Adrenal gland (tissue), 12 donors: ENCODE data around the gene SHF. TPM values are rescaled to one million over a fixed set of nuclear protein-coding genes. Genes with fewer than 3 reads are reported as not detected.

Experiments
- DNase-seq, 7 donors: peaks; one replicate each; pipeline ENCODE4 v3.0.0-alpha.2; 2019 to 2020
- H3K27ac ChIP-seq, 5 donors: fragments of 200-600 bp; sonication (generic) in 4 of 5; 1 replicate in 3 of 5; 2 replicates in 2 of 5; pipeline versions ENCODE4 v1.5.1 to v1.8.0; 2016 to 2020; ENCODE audit warnings: mild to moderate bottlenecking in 1 of 5
- H3K27me3 ChIP-seq: fragments of 200-600 bp; 2 replicates; pipeline ENCODE4 v1.8.0; 2021
- H3K36me3 ChIP-seq, 2 donors: fragments of 200-600 bp; replicated peaks in 1 of 2; 1 replicate in 1 of 2; 2 replicates in 1 of 2; pipeline versions ENCODE4 v1.5.1 to v1.8.0; 2018 to 2022
- H3K4me1 ChIP-seq, 2 donors: fragments of 200-600 bp; replicated peaks in 1 of 2; 1 replicate in 1 of 2; 2 replicates in 1 of 2; pipeline versions ENCODE4 v1.5.1 to v1.8.0; 2018 to 2021
- H3K4me3 ChIP-seq, 4 donors: fragments of 200-600 bp; sonication (generic) in 3 of 4; one replicate each; pipeline ENCODE4 v1.5.1; 2016 to 2018
- H3K9me3 ChIP-seq, 3 donors: fragments of 200-600 bp; sonication (generic) in 1 of 3; replicated peaks in 1 of 3; 1 replicate in 2 of 3; 2 replicates in 1 of 3; pipeline versions ENCODE4 v1.5.1 to v1.8.0; 2016 to 2021
- POLR2A ChIP-seq, 2 donors: fragments of 450-650 bp; IDR thresholded peaks; one replicate each; pipeline ENCODE4 v1.6.1; 2017; ENCODE audit warnings: antibody characterized with exemption in 2 of 2, mild to moderate bottlenecking in 2 of 2, moderate library complexity in 1 of 2
- WGBS, 4 donors: extraction: QIAGEN DNeasy Blood & Tissue Kit in 2 of 4; methylation state at CpG; one replicate each; pipeline versions ENCODE4 v1.1.5 to v1.1.7; 2013 to 2017; 5-methylcytosine and 5-hydroxymethylcytosine counted together
- intact Hi-C, 2 donors: fragments of 100-400 bp; cut with DNase I; formaldehyde crosslinking; loops; one replicate each; pipeline versions ENCODE4 v1.14.1 to v1.15.0; 2022 to 2023
- polyA plus RNA-seq, 3 donors: library from polyadenylated mRNA; stranded (reverse); fragments of 200-250 nt in 2 of 3; fragments of 350-450 nt in 1 of 3; fragmentation: Illumina TruSeq in 1 of 3; extraction: RNeasy Lipid Tissue Mini Kit (QIAGEN cat#74804) in 1 of 3; gene quantifications; one replicate each; pipeline ENCODE4 v1.2.3, GENCODE V29; 2013 to 2014
- total RNA-seq, 9 donors: library from RNA; depleted of rRNA in 4 of 9; stranded (reverse); fragments of >200 nt in 4 of 9; fragments of 120-200 nt in 1 of 9; fragmentation: NEBNext Ultra II Directional in 1 of 9; extraction: Animal tissue kit (Norgen Biotek cat#: 25700) in 1 of 9; gene quantifications; one replicate each; pipeline versions ENCODE4 v1.1.0 to v1.2.4, GENCODE V29; 2013 to 2023
- TF ChIP-seq, protein P1 (sequence below), 6 experiments: fragments of 450-650 bp in 4 of 6; fragments of 200-600 bp in 2 of 6; sonication (generic) in 1 of 6; IDR thresholded peaks; 1 replicate in 5 of 6; 2 replicates in 1 of 6; pipeline versions ENCODE4 v1.5.1 to v1.8.0; 2016 to 2021; ENCODE audit warnings: antibody characterized with exemption in 6 of 6, mild to moderate bottlenecking in 2 of 6, moderate library complexity in 1 of 6
- donor health status: healthy with polysubstance abuse.
- donor health status: Bipolar disorder and iron deficiency.
- donor health status: DM: yes; HTN: yes; CAD: no.
- donor health status: DM: no; HTN: no; CAD: no.
- donor health status: DM: no; HTN: no; CAD: no.
- donor health status: DM: yes; HTN: yes; CAD: no.

The SHF gene
- total and polyA plus RNA-seq, 12 donors, result 3.2 to 30.0 (median 17.3) TPM

DNA sequence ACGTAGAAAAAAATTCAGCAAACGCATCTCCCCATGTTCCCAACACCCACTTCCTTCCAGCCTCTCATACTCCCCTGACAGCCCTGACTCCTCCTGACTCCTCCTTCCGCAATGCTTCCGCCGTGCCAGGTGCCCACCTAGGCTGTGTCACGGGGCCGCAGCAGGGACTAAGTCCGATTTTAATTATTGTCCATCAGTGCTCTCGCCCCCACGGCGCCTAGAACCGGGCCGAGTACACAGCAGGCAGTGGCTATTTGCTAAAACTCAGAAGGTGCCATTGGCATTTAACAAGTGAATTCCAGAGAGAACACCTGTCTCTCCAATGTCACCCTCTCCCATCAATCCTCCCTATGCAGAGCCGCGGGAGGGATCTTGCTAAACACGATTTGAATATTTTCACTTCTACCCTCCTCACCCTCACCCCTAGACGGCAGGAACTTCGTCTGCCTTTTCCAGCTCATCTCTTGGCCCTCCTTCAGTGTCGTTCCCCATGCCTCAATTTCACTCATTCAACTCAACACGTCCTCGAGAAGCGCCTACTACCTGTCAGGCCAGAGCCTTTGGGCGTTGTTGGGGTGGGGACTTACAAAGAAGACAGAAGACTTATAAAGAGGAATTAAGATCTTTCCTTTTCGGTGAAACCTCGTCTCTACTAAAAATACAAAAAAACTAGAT lies 11.5 kb upstream of the SHF start:
- peak overlapping the region; percentile 93 to 99 (median 97) for H3K27ac ChIP-seq
- DNase-seq, result peak in 4 of 7 donors; percentile 23 to 63 (median 40)
- H3K27me3 ChIP-seq, result no peaks in the 10 kb centered on the region
- H3K9me3 ChIP-seq, result no peaks in the 10 kb centered on the region
- H3K4me3 ChIP-seq, result peak overlapping the region in 2 of 4 donors; percentile 43 to 70
- peaks cover 7 to 8% of the 10 kb centered on the region in 2 donors for H3K4me1 ChIP-seq
- 0 to 2% (median 1%) methylated on average over 25 of the region's 25 CpGs for WGBS, 4 donors
- intact Hi-C loops, result no loop called here
- H3K36me3 ChIP-seq, result no peaks in the 10 kb centered on the region
- TF ChIP-seq, protein P1, sequence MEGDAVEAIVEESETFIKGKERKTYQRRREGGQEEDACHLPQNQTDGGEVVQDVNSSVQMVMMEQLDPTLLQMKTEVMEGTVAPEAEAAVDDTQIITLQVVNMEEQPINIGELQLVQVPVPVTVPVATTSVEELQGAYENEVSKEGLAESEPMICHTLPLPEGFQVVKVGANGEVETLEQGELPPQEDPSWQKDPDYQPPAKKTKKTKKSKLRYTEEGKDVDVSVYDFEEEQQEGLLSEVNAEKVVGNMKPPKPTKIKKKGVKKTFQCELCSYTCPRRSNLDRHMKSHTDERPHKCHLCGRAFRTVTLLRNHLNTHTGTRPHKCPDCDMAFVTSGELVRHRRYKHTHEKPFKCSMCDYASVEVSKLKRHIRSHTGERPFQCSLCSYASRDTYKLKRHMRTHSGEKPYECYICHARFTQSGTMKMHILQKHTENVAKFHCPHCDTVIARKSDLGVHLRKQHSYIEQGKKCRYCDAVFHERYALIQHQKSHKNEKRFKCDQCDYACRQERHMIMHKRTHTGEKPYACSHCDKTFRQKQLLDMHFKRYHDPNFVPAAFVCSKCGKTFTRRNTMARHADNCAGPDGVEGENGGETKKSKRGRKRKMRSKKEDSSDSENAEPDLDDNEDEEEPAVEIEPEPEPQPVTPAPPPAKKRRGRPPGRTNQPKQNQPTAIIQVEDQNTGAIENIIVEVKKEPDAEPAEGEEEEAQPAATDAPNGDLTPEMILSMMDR (IDR thresholded peaks at IDR 0.05), result no peak
- no peak for TF ChIP-seq POLR2A (IDR thresholded peaks at IDR 0.05)

GRCh38 chr15:45198337-45199135 lies 10.8 kb upstream of the SHF start:
- 0 to 1% (median 0%) methylated on average over 27 to 42 of the region's 42 CpGs for WGBS, 4 donors
- Histone ChIP-seq H3K27me3 (no peaks in the 10 kb centered on the region), H3K27ac (peak overlapping the region; percentile 93 to 99 (median 97)), H3K4me3 (peak overlapping the region in 3 of 4 donors; percentile 14 to 70 (median 43)), H3K4me1 (peaks cover 7 to 8% of the 10 kb centered on the region in 2 donors), H3K9me3 (no peaks in the 10 kb centered on the region), H3K36me3 (no peaks in the 10 kb centered on the region)
- intact Hi-C loops, result no loop called here
- peak; percentile 93 to 99 (median 97) for DNase-seq
- TF ChIP-seq POLR2A (IDR thresholded peaks at IDR 0.05), result peak; percentile 95 to 97
- TF ChIP-seq, protein P1 (IDR thresholded peaks at IDR 0.05), result peak; percentile 37 to 66 (median 60)

- H3K27ac ChIP-seq, result no peak overlapping the region
- no peak for DNase-seq
- H3K9me3 ChIP-seq, result no peaks in the 10 kb centered on the region
- TF ChIP-seq POLR2A (IDR thresholded peaks at IDR 0.05), result no peak
- TF ChIP-seq, protein P1 (IDR thresholded peaks at IDR 0.05), result no peak
- no peaks in the 10 kb centered on the region for H3K36me3 ChIP-seq
- intact Hi-C loops, result no loop called here
- H3K27me3 ChIP-seq, result no peaks in the 10 kb centered on the region
- H3K4me3 ChIP-seq, result peak overlapping the region in 1 of 4 donors; percentile 70
- peaks cover 7 to 8% of the 10 kb centered on the region in 2 donors for H3K4me1 ChIP-seq
- WGBS, 4 donors, result 88 to 91% (median 89%) methylated on average over 3 of the region's 3 CpGs
Observed at GRCh38 chr15:45197512-45197911, 9.7 kb upstream of the SHF start.

GRCh38 chr15:45187578-45187893 lies 230 bp downstream of the SHF start:
- intact Hi-C loops, result no loop called here
- no peaks in the 10 kb centered on the region for H3K27me3 ChIP-seq
- no peaks in the 10 kb centered on the region for H3K36me3 ChIP-seq
- H3K27ac ChIP-seq, result peak overlapping the region in 3 of 5 donors; percentile 26 to 81 (median 76)
- H3K4me3 ChIP-seq, result peak overlapping the region in 2 of 4 donors; percentile 26 to 89
- TF ChIP-seq POLR2A (IDR thresholded peaks at IDR 0.05), result no peak
- TF ChIP-seq, protein P1 (IDR thresholded peaks at IDR 0.05), result no peak
- no peaks in the 10 kb centered on the region for H3K9me3 ChIP-seq
- no peak for DNase-seq
- H3K4me1 ChIP-seq, result peaks cover 13 to 21% of the 10 kb centered on the region in 2 donors
- WGBS, 4 donors, result 1 to 2% methylated on average over 36 to 43 of the region's 43 CpGs; no CpG with 5 or more reads in 2 of the 4 donors
